ENCODE data around the gene OR5K4. TPM values are rescaled to one million over a fixed set of nuclear protein-coding genes. Genes with fewer than 3 reads are reported as not detected.
A peak's percentile ranks its signal among the peaks of the same experiment; 100 is the strongest.

The OR5K4 gene
- polyA plus RNA-seq, 1 experiment = not detected

DNA sequence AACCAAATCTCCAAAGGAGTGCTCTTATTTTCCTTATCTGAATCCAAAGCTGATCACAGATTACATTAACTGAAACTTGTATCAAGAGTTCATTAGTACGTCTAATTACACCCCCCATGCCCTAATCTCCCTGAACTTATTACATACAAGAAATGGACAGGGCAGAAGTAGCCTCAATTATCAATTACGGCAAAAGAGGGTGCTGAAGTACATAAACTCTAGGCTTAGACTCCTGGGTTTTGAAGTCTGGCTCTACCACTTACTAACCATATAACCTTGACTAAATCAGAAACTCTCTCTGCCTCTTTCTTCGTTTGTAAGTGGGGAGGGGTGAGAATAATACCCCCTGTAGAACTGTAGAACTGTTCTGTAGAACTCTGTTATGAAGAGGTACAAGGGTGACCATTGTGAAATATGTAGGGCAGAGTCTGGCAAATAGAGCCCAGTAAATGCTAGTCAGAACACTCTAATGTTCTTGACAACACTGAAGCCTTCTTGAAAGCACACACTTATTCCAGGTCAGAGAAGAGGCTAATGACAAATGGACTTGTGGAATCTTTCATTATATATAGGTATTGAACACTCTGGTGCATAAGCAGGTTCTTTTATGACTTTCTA is 19.6 kb upstream of the OR5K4 start:
- Histone ChIP-seq H3K27me3 (ENCODE audit: control insufficient read depth, insufficient read depth, low read length) (no peaks in the 10 kb centered on the region), H3K36me3 (ENCODE audit: control insufficient read depth, insufficient read depth, low read length) (no peaks in the 10 kb centered on the region), H3K4me3 (ENCODE audit: low read depth, low read length) (no peak overlapping the region)
- no peak for DNase-seq (ENCODE audit: low read depth)
- TF ChIP-seq, protein P1, sequence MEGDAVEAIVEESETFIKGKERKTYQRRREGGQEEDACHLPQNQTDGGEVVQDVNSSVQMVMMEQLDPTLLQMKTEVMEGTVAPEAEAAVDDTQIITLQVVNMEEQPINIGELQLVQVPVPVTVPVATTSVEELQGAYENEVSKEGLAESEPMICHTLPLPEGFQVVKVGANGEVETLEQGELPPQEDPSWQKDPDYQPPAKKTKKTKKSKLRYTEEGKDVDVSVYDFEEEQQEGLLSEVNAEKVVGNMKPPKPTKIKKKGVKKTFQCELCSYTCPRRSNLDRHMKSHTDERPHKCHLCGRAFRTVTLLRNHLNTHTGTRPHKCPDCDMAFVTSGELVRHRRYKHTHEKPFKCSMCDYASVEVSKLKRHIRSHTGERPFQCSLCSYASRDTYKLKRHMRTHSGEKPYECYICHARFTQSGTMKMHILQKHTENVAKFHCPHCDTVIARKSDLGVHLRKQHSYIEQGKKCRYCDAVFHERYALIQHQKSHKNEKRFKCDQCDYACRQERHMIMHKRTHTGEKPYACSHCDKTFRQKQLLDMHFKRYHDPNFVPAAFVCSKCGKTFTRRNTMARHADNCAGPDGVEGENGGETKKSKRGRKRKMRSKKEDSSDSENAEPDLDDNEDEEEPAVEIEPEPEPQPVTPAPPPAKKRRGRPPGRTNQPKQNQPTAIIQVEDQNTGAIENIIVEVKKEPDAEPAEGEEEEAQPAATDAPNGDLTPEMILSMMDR (IDR thresholded peaks at IDR 0.05; ENCODE audit: insufficient read depth, low read depth, low read length) = no peak
- ChIA-PET CTCF (interaction anchor here (1.0 to 1.4 kb wide), 2 partner anchors 10 to 294 kb away, joined by 3 read pairs; no protein-coding TSS in a partner anchor), POLR2A (no interaction called here)

DNA sequence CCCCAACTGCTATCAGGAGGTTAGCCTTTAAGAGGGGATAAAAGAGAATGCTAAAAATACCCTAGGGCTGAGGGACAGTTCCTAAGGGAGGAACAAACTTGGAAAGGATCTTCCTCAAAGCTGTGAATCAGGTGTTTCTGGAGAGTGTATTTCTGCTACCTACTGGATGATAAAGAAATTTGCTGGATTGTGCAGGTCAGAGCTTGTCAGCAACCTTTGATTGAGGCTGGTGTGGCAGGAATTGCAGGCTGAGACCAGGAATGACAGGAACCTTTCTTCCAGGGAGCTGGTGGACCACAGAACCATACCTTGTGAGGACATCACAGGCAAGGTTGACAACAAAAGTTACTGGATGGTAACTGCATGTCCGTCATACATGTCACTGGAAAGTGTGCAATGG is 14.6 kb upstream of the OR5K4 start:
- Histone ChIP-seq H3K36me3 (ENCODE audit: control insufficient read depth, insufficient read depth, low read length) (no peaks in the 10 kb centered on the region), H3K4me3 (ENCODE audit: low read depth, low read length) (no peak overlapping the region), H3K27me3 (ENCODE audit: control insufficient read depth, insufficient read depth, low read length) (no peaks in the 10 kb centered on the region)
- CTCF ChIA-PET = interaction anchor here (1.1 to 1.9 kb wide), 2 partner anchors 9 to 299 kb away, joined by 3 to 6 read pairs; no protein-coding TSS in a partner anchor
- POLR2A ChIA-PET = no interaction called here
- DNase-seq (ENCODE audit: low read depth) = no peak
- TF ChIP-seq, protein P1 (IDR thresholded peaks at IDR 0.05; ENCODE audit: insufficient read depth, low read depth, low read length) = no peak

DNA sequence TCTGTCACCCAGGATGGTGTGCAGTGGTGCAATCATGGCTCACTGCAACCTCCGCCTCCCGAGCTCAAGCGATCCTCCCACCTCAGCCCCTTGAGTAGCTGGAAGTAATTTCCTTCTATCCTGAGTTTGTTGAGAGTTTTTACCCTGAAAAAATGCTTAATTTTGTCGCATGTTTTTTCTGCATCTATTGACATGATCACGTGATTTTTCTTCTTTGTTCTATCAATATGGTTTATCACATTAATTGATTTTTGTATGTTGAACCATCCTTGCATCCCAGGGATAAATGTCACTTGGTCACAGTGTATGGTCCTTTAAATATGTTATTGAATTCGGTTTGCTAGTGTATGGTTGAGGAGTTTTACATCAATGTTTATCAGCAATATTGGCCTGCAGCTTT is 11.9 kb upstream of the OR5K4 start:
- ChIA-PET CTCF (interaction anchor here (1.7 kb wide), 1 partner anchor 12 kb away, joined by 7 read pairs; no protein-coding TSS in a partner anchor), POLR2A (no interaction called here)
- Histone ChIP-seq H3K27me3 (ENCODE audit: control insufficient read depth, insufficient read depth, low read length) (no peaks in the 10 kb centered on the region), H3K4me3 (ENCODE audit: low read depth, low read length) (no peak overlapping the region), H3K36me3 (ENCODE audit: control insufficient read depth, insufficient read depth, low read length) (no peaks in the 10 kb centered on the region)
- TF ChIP-seq, protein P1 (IDR thresholded peaks at IDR 0.05; ENCODE audit: insufficient read depth, low read depth, low read length) = no peak
- DNase-seq (ENCODE audit: low read depth) = no peak

DNA sequence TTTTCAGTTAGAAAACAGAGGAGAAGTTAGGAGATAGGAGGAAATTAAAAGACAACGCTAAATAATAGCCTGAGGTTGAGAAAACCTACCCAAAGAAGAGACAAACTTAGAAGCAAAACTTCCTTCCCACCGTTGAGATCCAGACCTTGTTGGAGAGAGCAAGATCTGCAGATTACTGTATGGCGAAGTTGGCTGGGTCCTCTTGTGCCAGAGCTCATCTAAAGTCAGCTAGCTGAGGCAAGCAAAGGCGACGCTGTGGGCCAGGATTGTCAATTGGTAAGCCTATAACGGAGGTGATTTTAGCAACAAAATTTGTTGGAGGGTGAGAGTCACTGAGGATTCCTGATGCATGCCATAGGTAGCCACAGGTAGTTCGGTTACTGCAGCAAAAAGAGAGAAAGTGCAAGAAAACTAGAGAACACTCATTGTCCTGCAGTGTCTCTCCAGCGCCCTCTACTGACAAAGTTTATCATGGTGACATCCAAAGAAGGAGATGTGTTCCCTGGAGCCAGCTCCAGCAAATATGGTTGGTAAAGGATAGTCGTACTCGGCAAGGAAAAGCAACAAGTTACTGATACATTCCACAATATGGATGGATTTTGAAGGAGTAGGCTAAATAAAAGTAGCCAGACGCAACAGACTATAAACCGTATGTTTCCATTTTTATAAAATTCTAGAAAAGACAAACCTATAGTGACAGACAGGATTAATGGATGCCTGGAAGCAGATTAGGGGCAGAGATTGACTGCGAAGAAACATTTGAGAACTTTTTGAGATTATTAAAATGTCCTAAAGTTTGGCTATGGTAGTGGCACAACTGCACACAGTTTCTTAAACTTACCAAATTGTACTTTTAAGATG is 9.8 kb upstream of the OR5K4 start:
- ChIA-PET CTCF (interaction anchor here (1.0 to 1.4 kb wide), 3 partner anchors 10 to 43 kb away, joined by 3 to 4 read pairs (median 3); no protein-coding TSS in a partner anchor), POLR2A (no interaction called here)
- TF ChIP-seq, protein P1 (IDR thresholded peaks at IDR 0.05; ENCODE audit: insufficient read depth, low read depth, low read length) = peak; percentile 59
- no peaks in the 10 kb centered on the region for H3K27me3 ChIP-seq (ENCODE audit: control insufficient read depth, insufficient read depth, low read length)
- DNase-seq (ENCODE audit: low read depth) = no peak
- no peak overlapping the region for H3K4me3 ChIP-seq (ENCODE audit: low read depth, low read length)
- no peaks in the 10 kb centered on the region for H3K36me3 ChIP-seq (ENCODE audit: control insufficient read depth, insufficient read depth, low read length)

DNA sequence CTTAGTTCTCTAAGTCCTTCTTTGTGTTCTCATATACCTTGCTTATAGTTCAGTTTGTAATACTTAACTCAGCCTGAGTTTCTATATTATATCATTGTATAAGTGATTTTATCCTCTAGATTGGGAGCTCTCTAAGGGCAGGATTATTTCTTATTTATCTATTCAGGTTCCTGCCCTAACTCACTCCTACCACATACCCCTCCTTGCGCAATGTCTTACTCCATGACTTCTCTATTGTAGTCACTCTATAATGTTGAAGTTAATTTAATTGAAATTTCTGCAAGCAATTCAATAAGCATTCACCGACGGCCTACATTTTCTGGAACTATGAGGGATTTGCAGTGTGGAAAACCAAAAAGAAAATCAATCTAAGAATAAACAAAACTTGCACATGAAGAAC is 3.6 kb upstream of the OR5K4 start:
- TF ChIP-seq, protein P1 (IDR thresholded peaks at IDR 0.05; ENCODE audit: insufficient read depth, low read depth, low read length) = no peak
- ChIA-PET CTCF (interaction anchor here (1.9 kb wide), 1 partner anchor 20 kb away, joined by 5 read pairs; no protein-coding TSS in a partner anchor), POLR2A (no interaction called here)

More for the DNA sequence above, 3.6 kb upstream of the OR5K4 start:
- DNase-seq (ENCODE audit: low read depth) = no peak
- Histone ChIP-seq H3K27me3 (ENCODE audit: control insufficient read depth, insufficient read depth, low read length) (no peaks in the 10 kb centered on the region), H3K36me3 (ENCODE audit: control insufficient read depth, insufficient read depth, low read length) (no peaks in the 10 kb centered on the region), H3K4me3 (ENCODE audit: low read depth, low read length) (no peak overlapping the region)
